ENCODE results near the gene POFUT2. TPM values are rescaled to one million over a fixed set of nuclear protein-coding genes. Genes with fewer than 3 reads are reported as not detected.
"Not testable (repeated sequence)": the region's sequence is repeated elsewhere in the genome, so short reads cannot be mapped to it uniquely, and the experiment has no call there.

The POFUT2 gene
- total RNA-seq, 1 donor: 35.8 TPM

GRCh38 chr21:45309069-45309986 lies 21.6 kb upstream of the POFUT2 start:
- Histone ChIP-seq H3K9me3 (ENCODE audit: low read depth, low read length) (no peaks in the 10 kb centered on the region), H3K4me1 (ENCODE audit: insufficient read depth, low read length) (peaks cover 30% of the 10 kb centered on the region), H3K27me3 (ENCODE audit: insufficient read depth, low read length) (peaks cover 9% of the 10 kb centered on the region), H4K20me1 (ENCODE audit: insufficient read depth, low read length) (no peaks in the 10 kb centered on the region), H3K27ac (ENCODE audit: low read depth, low read length) (peak overlapping the region; percentile 93), H3K4me2 (ENCODE audit: insufficient read depth, low read length) (peak overlapping the region; percentile 78), H3K79me2 (ENCODE audit: insufficient read depth, low read length) (no peaks in the 10 kb centered on the region), H3K4me3 (ENCODE audit: insufficient read depth, low read length) (peak overlapping the region; percentile 39), H2AFZ (ENCODE audit: low read length) (peak overlapping the region; percentile 23), H3K36me3 (ENCODE audit: insufficient read depth, low read length) (no peaks in the 10 kb centered on the region)
- TF ChIP-seq, protein P1, sequence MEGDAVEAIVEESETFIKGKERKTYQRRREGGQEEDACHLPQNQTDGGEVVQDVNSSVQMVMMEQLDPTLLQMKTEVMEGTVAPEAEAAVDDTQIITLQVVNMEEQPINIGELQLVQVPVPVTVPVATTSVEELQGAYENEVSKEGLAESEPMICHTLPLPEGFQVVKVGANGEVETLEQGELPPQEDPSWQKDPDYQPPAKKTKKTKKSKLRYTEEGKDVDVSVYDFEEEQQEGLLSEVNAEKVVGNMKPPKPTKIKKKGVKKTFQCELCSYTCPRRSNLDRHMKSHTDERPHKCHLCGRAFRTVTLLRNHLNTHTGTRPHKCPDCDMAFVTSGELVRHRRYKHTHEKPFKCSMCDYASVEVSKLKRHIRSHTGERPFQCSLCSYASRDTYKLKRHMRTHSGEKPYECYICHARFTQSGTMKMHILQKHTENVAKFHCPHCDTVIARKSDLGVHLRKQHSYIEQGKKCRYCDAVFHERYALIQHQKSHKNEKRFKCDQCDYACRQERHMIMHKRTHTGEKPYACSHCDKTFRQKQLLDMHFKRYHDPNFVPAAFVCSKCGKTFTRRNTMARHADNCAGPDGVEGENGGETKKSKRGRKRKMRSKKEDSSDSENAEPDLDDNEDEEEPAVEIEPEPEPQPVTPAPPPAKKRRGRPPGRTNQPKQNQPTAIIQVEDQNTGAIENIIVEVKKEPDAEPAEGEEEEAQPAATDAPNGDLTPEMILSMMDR (IDR thresholded peaks at IDR 0.05; ENCODE audit: extremely low read depth, low read depth, low read length): peak; percentile 75
- peak; percentile 91 for DNase-seq (ENCODE audit: insufficient read length, low spot score, missing footprints)

GRCh38 chr21:45308194-45309068 lies 20.7 kb upstream of the POFUT2 start:
- Histone ChIP-seq H3K4me2 (ENCODE audit: insufficient read depth, low read length) (peak overlapping the region; percentile 78), H3K9me3 (ENCODE audit: low read depth, low read length) (no peaks in the 10 kb centered on the region), H4K20me1 (ENCODE audit: insufficient read depth, low read length) (no peaks in the 10 kb centered on the region), H3K79me2 (ENCODE audit: insufficient read depth, low read length) (no peaks in the 10 kb centered on the region), H3K36me3 (ENCODE audit: insufficient read depth, low read length) (no peaks in the 10 kb centered on the region), H3K4me1 (ENCODE audit: insufficient read depth, low read length) (peaks cover 30% of the 10 kb centered on the region), H3K4me3 (ENCODE audit: insufficient read depth, low read length) (peak overlapping the region; percentile 43), H3K27me3 (ENCODE audit: insufficient read depth, low read length) (peaks cover 5% of the 10 kb centered on the region), H2AFZ (ENCODE audit: low read length) (peak overlapping the region; percentile 58), H3K27ac (ENCODE audit: low read depth, low read length) (peak overlapping the region; percentile 93)
- TF ChIP-seq, protein P1 (IDR thresholded peaks at IDR 0.05; ENCODE audit: extremely low read depth, low read depth, low read length): no peak
- DNase-seq (ENCODE audit: insufficient read length, low spot score, missing footprints): peak; percentile 96

DNA sequence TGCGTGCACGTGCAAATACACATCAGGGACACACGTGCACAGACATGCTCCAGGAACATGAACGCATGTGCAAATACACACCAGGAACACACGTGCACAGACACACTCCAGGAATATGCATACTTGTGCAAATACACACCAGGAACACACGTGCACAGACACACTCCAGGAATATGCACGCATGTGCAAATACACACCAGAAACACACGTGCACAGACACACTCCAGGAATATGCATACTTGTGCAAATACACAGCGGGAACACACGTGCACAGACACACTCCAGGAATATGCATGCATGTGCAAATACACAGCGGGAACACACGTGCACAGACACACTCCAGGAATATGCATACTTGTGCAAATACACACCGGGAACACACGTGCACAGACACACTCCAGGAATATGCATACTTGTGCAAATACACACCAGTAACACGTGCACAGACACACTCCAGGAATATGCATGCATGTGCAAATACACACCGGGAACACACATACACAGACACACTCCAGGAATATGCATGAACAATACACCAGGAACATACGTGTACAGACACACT lies 20.0 kb upstream of the POFUT2 start:
- peaks cover 30% of the 10 kb centered on the region for H3K4me1 ChIP-seq (ENCODE audit: insufficient read depth, low read length)
- not testable (repeated sequence) for H4K20me1 ChIP-seq (ENCODE audit: insufficient read depth, low read length); H3K36me3 ChIP-seq (ENCODE audit: insufficient read depth, low read length); H2AFZ ChIP-seq (ENCODE audit: low read length); H3K79me2 ChIP-seq (ENCODE audit: insufficient read depth, low read length); H3K27me3 ChIP-seq (ENCODE audit: insufficient read depth, low read length); H3K9me3 ChIP-seq (ENCODE audit: low read depth, low read length); DNase-seq (ENCODE audit: insufficient read length, low spot score, missing footprints)
- peak overlapping the region; percentile 48 for H3K4me3 ChIP-seq (ENCODE audit: insufficient read depth, low read length)
- H3K4me2 ChIP-seq (ENCODE audit: insufficient read depth, low read length): peak overlapping the region; percentile 78
- peak overlapping the region; percentile 93 for H3K27ac ChIP-seq (ENCODE audit: low read depth, low read length)

GRCh38 chr21:45306832-45307571 lies 19.3 kb upstream of the POFUT2 start:
- H3K79me2 ChIP-seq (ENCODE audit: insufficient read depth, low read length): no peaks in the 10 kb centered on the region
- H4K20me1 ChIP-seq (ENCODE audit: insufficient read depth, low read length): no peaks in the 10 kb centered on the region
- H3K9me3 ChIP-seq (ENCODE audit: low read depth, low read length): no peaks in the 10 kb centered on the region
- DNase-seq (ENCODE audit: insufficient read length, low spot score, missing footprints): peak; percentile 95
- H3K4me1 ChIP-seq (ENCODE audit: insufficient read depth, low read length): peaks cover 30% of the 10 kb centered on the region
- peak overlapping the region; percentile 65 for H3K27ac ChIP-seq (ENCODE audit: low read depth, low read length)
- peak overlapping the region; percentile 78 for H3K4me2 ChIP-seq (ENCODE audit: insufficient read depth, low read length)
- peak overlapping the region; percentile 48 for H3K4me3 ChIP-seq (ENCODE audit: insufficient read depth, low read length)
- H3K36me3 ChIP-seq (ENCODE audit: insufficient read depth, low read length): no peaks in the 10 kb centered on the region
- H2AFZ ChIP-seq (ENCODE audit: low read length): no peak overlapping the region
- TF ChIP-seq, protein P1 (IDR thresholded peaks at IDR 0.05; ENCODE audit: extremely low read depth, low read depth, low read length): no peak
- H3K27me3 ChIP-seq (ENCODE audit: insufficient read depth, low read length): no peaks in the 10 kb centered on the region

Data from osteoblast (primary cell).